Neuronal stem cell (in vitro differentiated cells): ENCODE measurements around the gene SMYD3.

Experiments
- DNase-seq: peaks from one replicate; pipeline ENCODE4 v3.0.0-alpha.2; 2013; ENCODE audit warnings: low spot score
- H2AFZ ChIP-seq: one replicate; pipeline ENCODE4 v1.6.1; 2013; ENCODE audit warnings: mild to moderate bottlenecking, low read length, inconsistent platforms
- H2AK5ac ChIP-seq: 2 replicates; pipeline ENCODE4 v1.6.1; 2013; ENCODE audit warnings: low read depth, mild to moderate bottlenecking, inconsistent platforms, low read length, moderate library complexity, mixed read lengths
- H2BK120ac ChIP-seq: 2 replicates; pipeline ENCODE4 v1.6.1; 2013; ENCODE audit warnings: low read depth, mild to moderate bottlenecking, inconsistent platforms, low read length, moderate library complexity, mixed read lengths
- H2BK12ac ChIP-seq: one replicate; pipeline ENCODE4 v1.6.1; 2013; ENCODE audit warnings: low read length, inconsistent platforms
- H2BK15ac ChIP-seq: 2 replicates; pipeline ENCODE4 v1.6.1; 2013; ENCODE audit warnings: mild to moderate bottlenecking, low read length, inconsistent platforms, mixed read lengths
- H2BK5ac ChIP-seq: one replicate; pipeline ENCODE4 v1.6.1; 2013; ENCODE audit warnings: inconsistent platforms, mild to moderate bottlenecking, low read length, moderate library complexity
- H3K14ac ChIP-seq: one replicate; pipeline ENCODE4 v1.6.1; 2013; ENCODE audit warnings: low read length, inconsistent platforms
- H3K18ac ChIP-seq: 2 replicates; pipeline ENCODE4 v1.6.1; 2013; ENCODE audit warnings: low read length, inconsistent platforms
- H3K23ac ChIP-seq: 2 replicates; pipeline ENCODE4 v1.6.1; 2013; ENCODE audit warnings: low read depth, mild to moderate bottlenecking, mixed read lengths, low read length, inconsistent platforms; ENCODE audit not compliant: poor library complexity
- H3K27ac ChIP-seq: replicated peaks from 3 replicates; pipeline ENCODE4 v1.5.1; 2013; ENCODE audit warnings: low read length, inconsistent platforms
- H3K27me3 ChIP-seq, 3 experiments: 2 replicates each; pipeline ENCODE4 v1.6.1; 2013; ENCODE audit warnings: low read length in 3 of 3, mild to moderate bottlenecking in 2 of 3, inconsistent platforms in 1 of 3, low read depth in 1 of 3, mixed read lengths in 1 of 3, moderate library complexity in 1 of 3; ENCODE audit not compliant: control insufficient read depth in 3 of 3, insufficient read depth in 3 of 3
- H3K36me3 ChIP-seq, 2 donors: replicated peaks in 1 of 2; 2 replicates each; pipeline ENCODE4 v1.6.1; 2013; ENCODE audit warnings: low read length in 2 of 2; ENCODE audit not compliant: control insufficient read depth in 2 of 2, insufficient read depth in 2 of 2
- H3K4ac ChIP-seq: 2 replicates; pipeline ENCODE4 v1.6.1; 2013; ENCODE audit warnings: inconsistent platforms, mild to moderate bottlenecking, low read length, moderate library complexity
- H3K4me1 ChIP-seq, 2 donors: 1 replicate in 1 of 2; 2 replicates in 1 of 2; pipeline ENCODE4 v1.6.1; 2013; ENCODE audit warnings: low read length in 2 of 2, low read depth in 1 of 2; ENCODE audit not compliant: control insufficient read depth in 2 of 2, insufficient read depth in 1 of 2
- H3K4me2 ChIP-seq: one replicate; pipeline ENCODE4 v1.6.1; 2013; ENCODE audit warnings: mild to moderate bottlenecking, low read length, inconsistent platforms; ENCODE audit not compliant: insufficient read depth, poor library complexity, severe bottlenecking
- H3K4me3 ChIP-seq, 2 donors: 2 replicates each; pipeline ENCODE4 v1.5.1; 2013; ENCODE audit warnings: low read length in 2 of 2, mild to moderate bottlenecking in 2 of 2, inconsistent platforms in 1 of 2, moderate library complexity in 1 of 2
- H3K79me1 ChIP-seq: one replicate; pipeline ENCODE4 v1.6.1; 2013; ENCODE audit warnings: low read depth, mild to moderate bottlenecking, inconsistent platforms, low read length, moderate library complexity
- H3K9ac ChIP-seq: one replicate; pipeline ENCODE4 v1.6.1; 2013; ENCODE audit warnings: mild to moderate bottlenecking, low read depth, low read length, inconsistent platforms; ENCODE audit not compliant: poor library complexity
- H3K9me3 ChIP-seq, 2 donors: replicated peaks in 1 of 2; 2 replicates each; pipeline versions ENCODE3 to v1.6.1; 2013; ENCODE audit warnings: low read length in 2 of 2, mild to moderate bottlenecking in 2 of 2, inconsistent platforms in 1 of 2, low read depth in 1 of 2, mixed read lengths in 1 of 2, moderate library complexity in 1 of 2; ENCODE audit not compliant: control insufficient read depth in 2 of 2, insufficient read depth in 1 of 2
- H4K8ac ChIP-seq: one replicate; pipeline ENCODE4 v1.6.1; 2013; ENCODE audit warnings: low read depth, mild to moderate bottlenecking, inconsistent platforms, low read length, moderate library complexity
- H4K91ac ChIP-seq: one replicate; pipeline ENCODE4 v1.6.1; 2013; ENCODE audit warnings: low read length, low read depth, mild to moderate bottlenecking, inconsistent platforms; ENCODE audit not compliant: poor library complexity
- WGBS, 2 donors: extraction: QIAGEN DNeasy Blood & Tissue Kit; methylation state at CpG; one replicate each; pipeline ENCODE4 v1.1.7; 2013; ENCODE audit warnings: missing lambda C conversion rate in 2 of 2, mixed read lengths in 1 of 2; ENCODE audit not compliant: insufficient read length in 2 of 2, insufficient replicate concordance in 1 of 2; ENCODE audit errors: extremely low coverage in 2 of 2; 5-methylcytosine and 5-hydroxymethylcytosine counted together

The SMYD3 gene

DNA sequence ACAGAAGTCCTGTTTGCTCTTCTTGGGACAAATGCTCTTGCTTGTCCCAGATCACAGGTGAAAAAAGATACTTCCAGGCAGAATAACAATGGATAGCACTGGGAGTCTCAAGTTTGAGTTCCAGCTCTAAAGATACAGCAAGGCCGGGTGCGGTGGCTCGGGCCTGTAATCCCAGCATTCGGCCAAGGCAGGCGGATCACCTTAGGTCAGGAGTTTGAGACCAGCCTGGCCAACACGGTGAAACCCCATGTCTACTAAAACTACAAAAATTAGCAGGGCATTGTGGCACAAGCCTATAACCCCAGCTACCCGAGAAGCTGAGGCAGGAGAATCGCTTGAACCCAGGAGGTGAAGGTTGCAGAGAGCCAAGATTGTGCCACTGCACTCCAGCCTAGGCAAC, 337.6 kb downstream of the SMYD3 start:
- H2BK120ac ChIP-seq = no peak overlapping the region
- H3K79me1 ChIP-seq = no peaks in the 10 kb centered on the region
- no peaks in the 10 kb centered on the region for H3K9me3 ChIP-seq
- no peak overlapping the region for H3K4ac ChIP-seq
- no peak overlapping the region for H3K4me2 ChIP-seq
- no peak overlapping the region for H2AK5ac ChIP-seq
- no peaks in the 10 kb centered on the region for H3K27me3 ChIP-seq
- no peak overlapping the region for H2AFZ ChIP-seq
- no peak overlapping the region for H3K18ac ChIP-seq
- no peak overlapping the region for H4K8ac ChIP-seq
- no peak overlapping the region for H2BK12ac ChIP-seq
- peaks cover 0 to 2% of the 10 kb centered on the region in 2 donors for H3K4me1 ChIP-seq
- no peak for DNase-seq
- H3K23ac ChIP-seq = no peak overlapping the region
- no peak overlapping the region for H4K91ac ChIP-seq
- no peak overlapping the region for H3K14ac ChIP-seq
- H3K27ac ChIP-seq = no peak overlapping the region
- no peak overlapping the region for H2BK15ac ChIP-seq
- no peaks in the 10 kb centered on the region for H3K36me3 ChIP-seq
- H3K4me3 ChIP-seq = no peak overlapping the region
- WGBS, 2 donors = no CpG with 5 or more reads among the region's 8 CpGs
- H2BK5ac ChIP-seq = no peak overlapping the region
- no peak overlapping the region for H3K9ac ChIP-seq

DNA sequence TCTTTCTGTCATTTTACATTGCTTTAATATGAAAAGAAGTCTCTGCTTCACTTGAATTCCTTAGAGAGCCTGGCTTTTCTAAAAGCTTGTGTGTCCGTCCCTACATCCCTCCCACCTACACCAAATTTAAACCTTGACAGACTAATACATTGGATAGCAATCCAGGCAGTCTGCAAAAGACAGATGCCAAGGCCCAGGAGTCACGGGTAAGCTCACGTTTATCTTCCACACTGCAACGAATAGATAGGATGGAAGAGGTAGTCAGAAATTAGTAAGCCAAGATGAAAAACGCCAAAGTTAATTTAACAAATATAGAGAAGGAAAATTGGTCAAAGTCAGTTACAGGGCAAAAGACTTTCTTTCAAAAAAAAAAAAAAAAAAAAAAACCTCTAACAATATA, 338.1 kb downstream of the SMYD3 start:
- Histone ChIP-seq H3K27ac (no peak overlapping the region), H3K79me1 (no peaks in the 10 kb centered on the region), H3K9ac (no peak overlapping the region), H3K4ac (no peak overlapping the region), H2BK15ac (no peak overlapping the region), H2AFZ (no peak overlapping the region), H4K8ac (no peak overlapping the region), H3K9me3 (no peaks in the 10 kb centered on the region), H3K27me3 (no peaks in the 10 kb centered on the region), H3K36me3 (no peaks in the 10 kb centered on the region), H2BK120ac (no peak overlapping the region), H3K4me1 (peaks cover 0 to 2% of the 10 kb centered on the region in 2 donors), H2BK5ac (no peak overlapping the region), H3K14ac (no peak overlapping the region), H3K4me2 (no peak overlapping the region), H2BK12ac (no peak overlapping the region), H2AK5ac (no peak overlapping the region), H3K18ac (no peak overlapping the region), H3K4me3 (no peak overlapping the region), H3K23ac (no peak overlapping the region), H4K91ac (no peak overlapping the region)
- no CpG with 5 or more reads among the region's 5 CpGs for WGBS, 2 donors
- no peak for DNase-seq

DNA sequence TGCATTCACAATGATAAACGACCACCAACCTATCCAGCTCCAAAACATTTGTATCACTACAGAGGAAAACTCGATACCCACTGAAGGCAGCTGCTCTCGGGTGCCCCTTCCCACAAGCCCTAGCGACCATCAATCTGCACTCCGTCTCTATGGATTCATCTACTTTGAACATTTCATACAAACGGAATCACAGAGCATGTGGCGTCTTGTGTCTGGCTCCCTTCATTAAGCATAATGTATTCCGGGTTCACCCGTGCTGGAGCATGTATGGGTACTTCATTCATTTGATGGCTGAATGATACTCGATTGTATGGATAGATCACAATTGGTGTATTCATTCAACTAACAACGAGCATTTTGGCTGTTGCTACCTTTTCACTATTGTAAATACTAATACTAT, 340.2 kb downstream of the SMYD3 start:
- DNase-seq = no peak
- Histone ChIP-seq H2BK12ac (no peak overlapping the region), H4K8ac (no peak overlapping the region), H3K36me3 (no peaks in the 10 kb centered on the region), H2BK120ac (no peak overlapping the region), H3K4ac (no peak overlapping the region), H3K14ac (no peak overlapping the region), H3K79me1 (no peaks in the 10 kb centered on the region), H3K18ac (no peak overlapping the region), H2BK5ac (no peak overlapping the region), H2BK15ac (no peak overlapping the region), H3K27ac (no peak overlapping the region), H3K4me1 (peaks cover 0 to 2% of the 10 kb centered on the region in 2 donors), H3K4me2 (no peak overlapping the region), H3K4me3 (no peak overlapping the region), H4K91ac (no peak overlapping the region), H3K23ac (no peak overlapping the region), H2AFZ (no peak overlapping the region), H2AK5ac (no peak overlapping the region), H3K9me3 (no peaks in the 10 kb centered on the region), H3K27me3 (no peaks in the 10 kb centered on the region), H3K9ac (no peak overlapping the region)
- no CpG with 5 or more reads among the region's 11 CpGs for WGBS, 2 donors

DNA sequence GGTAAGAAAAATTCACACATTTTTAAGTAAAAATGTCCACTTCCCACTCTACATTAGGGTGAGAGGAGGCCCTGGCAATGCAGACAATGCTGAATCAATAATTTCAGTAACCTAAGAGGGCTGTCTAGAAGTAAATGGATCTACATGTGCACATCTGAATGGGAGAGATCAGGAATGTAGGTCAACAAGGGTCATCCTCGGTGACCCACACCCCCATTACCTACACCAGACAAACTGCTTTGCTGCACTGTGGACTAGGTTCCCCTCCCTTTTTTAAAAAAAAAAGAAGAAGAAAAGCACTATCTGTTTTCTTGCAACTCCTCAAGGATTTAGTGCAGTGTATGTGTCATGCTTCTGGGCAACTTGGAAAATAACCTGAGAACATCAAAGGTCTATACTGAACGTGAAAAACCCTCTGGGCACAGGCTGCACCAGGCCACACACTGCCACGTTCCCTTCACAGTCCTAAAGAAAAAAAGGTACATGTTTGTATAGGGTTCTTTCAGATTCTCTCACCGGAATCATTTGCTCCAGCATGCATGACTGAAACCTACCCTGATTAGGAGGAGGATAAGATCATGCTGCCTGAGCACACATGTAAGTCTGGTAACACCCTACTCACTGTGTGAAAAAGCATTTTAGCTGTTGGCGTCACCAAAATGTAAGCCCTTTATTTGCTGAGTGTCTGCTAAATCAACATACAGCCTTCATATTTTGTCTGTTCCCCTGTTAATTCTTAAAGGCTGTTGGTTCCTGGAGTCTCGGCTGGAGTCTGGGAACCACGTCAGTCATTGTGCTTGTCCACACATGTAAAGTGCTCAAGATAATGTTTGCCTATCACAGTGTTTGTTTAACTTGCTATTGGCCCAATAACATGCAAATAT, 341.0 kb downstream of the SMYD3 start:
- Histone ChIP-seq H2AK5ac (no peak overlapping the region), H4K8ac (no peak overlapping the region), H3K4ac (no peak overlapping the region), H3K4me1 (peaks cover 0 to 2% of the 10 kb centered on the region in 2 donors), H3K4me2 (no peak overlapping the region), H3K18ac (no peak overlapping the region), H2AFZ (no peak overlapping the region), H2BK120ac (no peak overlapping the region), H2BK15ac (no peak overlapping the region), H3K4me3 (no peak overlapping the region), H3K9ac (no peak overlapping the region), H3K14ac (no peak overlapping the region), H3K27me3 (no peaks in the 10 kb centered on the region), H4K91ac (no peak overlapping the region), H3K79me1 (no peaks in the 10 kb centered on the region), H2BK12ac (no peak overlapping the region), H3K9me3 (no peaks in the 10 kb centered on the region), H2BK5ac (no peak overlapping the region), H3K36me3 (no peaks in the 10 kb centered on the region), H3K27ac (no peak overlapping the region), H3K23ac (no peak overlapping the region)
- no peak for DNase-seq
- WGBS, 2 donors = no CpG with 5 or more reads among the region's 7 CpGs
